Fibroblast of skin of left quadriceps (primary cell): ENCODE measurements around the gene PCNX3.
"Not testable (repeated sequence)": the region's sequence is repeated elsewhere in the genome, so short reads cannot be mapped to it uniquely, and the experiment has no call there.

ENCODE experiments used
- DNase-seq, 2 experiments: peaks; one replicate each; pipeline ENCODE4 v3.0.0-alpha.2; 2013; ENCODE audit warnings: low read depth in 2 of 2

PCNX3 gene

GRCh38 chr11:65654375-65655349, 39.1 kb downstream of the PCNX3 start:
- DNase-seq: no peak

- DNase-seq: no peak
These were observed 40.2 kb downstream of the PCNX3 start for GRCh38 chr11:65655570-65656332.

- no peak for DNase-seq
These were observed 41.9 kb downstream of the PCNX3 start for GRCh38 chr11:65657426-65657825.

DNA sequence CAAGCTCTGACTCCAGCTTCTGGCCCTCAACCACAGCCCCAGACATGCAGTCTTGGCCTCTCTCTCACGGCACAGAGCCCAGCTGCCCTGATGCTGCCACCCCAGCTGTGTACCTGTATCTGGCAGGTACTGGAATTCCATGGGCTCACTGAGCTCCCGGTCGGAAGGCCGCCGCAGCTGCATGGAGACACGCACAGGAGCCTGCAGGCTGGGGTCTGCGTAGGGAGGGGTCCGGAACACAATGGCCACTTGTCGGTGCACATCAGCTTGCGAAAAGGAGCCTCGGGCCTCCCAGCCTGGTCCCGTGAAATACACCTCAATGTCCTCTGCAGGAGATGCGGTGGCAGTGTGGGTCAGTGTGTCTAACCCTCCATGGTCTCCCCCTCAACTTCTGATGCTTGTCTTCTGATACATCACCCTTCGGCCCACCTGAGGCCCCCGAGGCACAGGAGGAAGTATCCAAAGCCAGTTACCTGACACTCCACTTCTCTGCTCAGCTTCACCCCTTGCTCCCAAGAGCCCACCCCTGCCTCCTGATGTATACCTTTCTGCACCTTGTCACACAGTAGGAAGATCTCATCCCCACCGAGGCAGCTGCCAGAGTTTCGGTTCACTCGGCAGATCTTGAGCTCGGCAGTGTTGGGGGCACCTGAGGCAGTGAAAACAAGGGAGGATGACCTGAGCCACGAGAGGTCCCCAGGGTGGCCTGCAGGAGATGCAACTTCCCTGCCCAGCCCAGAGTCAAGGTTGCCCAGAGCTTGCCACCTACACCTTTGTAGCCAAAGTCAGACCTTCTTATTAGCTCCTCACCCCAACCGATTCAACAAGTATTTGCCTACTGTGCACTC, 42.8 kb downstream of the PCNX3 start:
- no peak for DNase-seq

- no peak for DNase-seq
These were observed 44.5 kb downstream of the PCNX3 start for GRCh38 chr11:65660038-65660437.

DNA sequence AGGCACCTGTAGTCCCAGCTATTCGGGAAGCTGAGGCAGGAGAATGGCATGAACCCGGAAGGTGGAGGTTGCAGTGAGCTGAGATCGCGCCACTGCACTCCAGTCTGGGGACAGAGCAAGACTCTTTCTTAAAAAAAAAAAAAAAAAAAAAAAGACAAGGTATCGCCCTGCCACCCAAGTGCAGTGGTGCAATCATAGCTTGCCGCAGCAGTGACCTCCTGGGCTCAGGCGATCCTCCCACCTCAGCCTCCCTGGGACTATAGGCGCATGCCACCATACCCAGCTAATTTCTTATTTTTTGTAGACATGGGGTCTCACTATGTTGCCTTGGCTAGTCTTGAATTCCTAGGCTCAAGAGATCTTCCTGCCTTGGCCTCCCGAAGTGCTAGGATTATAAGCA, 45.3 kb downstream of the PCNX3 start:
- not testable (repeated sequence) for DNase-seq

GRCh38 chr11:65661599-65662246, 46.1 kb downstream of the PCNX3 start:
- no peak for DNase-seq

DNA sequence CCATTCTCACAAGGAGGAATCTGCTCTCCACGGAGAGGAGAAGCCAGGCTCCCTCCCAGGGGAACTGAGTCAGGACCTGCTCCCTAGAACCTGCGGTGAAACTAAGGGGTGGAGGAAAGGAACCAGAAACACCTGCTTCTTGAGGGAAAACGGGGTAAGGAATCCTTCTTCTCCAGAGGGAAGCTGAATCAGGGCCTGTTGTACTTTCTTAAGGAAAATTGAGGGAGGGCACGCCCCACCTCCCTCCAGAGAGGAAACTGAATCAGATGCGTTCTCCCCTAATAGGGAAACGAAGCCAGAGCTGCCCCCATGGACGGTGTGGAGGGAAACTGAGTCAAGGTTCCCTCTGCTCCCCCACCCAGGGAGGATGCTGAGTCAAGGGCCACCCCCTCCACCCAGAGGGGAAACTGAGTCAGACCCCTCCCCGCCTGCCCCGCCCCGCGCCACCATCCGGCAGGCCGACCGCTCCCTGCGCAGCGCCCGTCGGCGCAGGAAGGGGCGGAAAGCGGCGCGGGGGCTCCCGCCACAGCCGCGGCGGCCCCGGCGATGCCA, 46.7 kb downstream of the PCNX3 start:
- no peak for DNase-seq

DNA sequence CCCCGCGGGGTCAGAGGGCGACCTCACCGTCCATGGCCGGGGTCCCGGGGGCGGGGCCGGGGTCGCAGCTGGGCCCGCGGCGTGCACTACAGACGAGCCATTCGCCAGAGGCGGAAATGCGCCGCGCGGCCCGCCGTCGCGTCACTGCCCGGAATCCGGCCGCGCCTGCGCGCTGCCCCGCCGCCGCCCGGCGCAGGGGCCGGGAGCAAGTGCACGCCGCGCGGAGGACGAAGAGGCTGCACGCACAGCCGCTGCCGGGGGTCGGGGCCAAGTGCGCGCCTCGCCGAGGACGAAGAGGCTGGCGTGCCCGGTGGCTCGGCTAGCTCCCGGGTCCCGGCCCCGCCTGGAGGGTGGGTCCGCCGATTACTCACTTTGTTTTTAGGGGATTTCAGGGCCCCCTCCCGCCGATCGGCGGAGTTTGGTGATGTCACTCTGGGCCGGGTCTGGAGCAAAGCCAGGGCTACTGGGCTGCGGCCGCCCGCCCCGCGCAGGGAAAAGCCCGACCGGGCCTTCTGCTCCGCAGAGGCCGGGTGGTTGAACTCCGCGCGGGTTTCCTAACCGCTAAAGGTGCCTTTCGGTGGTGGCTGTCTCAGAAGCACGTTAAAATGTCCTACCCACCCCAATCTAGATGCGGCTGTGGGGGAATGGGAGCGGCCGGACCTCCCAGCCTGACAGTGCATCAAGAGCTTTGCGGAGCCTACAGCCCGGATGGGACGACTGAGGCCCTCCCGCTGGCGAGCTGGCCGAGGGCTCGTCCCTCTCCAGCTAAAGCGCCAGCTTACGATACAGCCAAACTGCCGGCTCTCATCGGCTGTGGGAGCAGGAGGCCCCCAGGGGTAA, 47.4 kb downstream of the PCNX3 start, which contains the start of gene RELA:
TSS of gene RELA (minus strand) at position 118 of the 840 bp plus-strand sequence. CDS start at position 34, 84 bp downstream.
- DNase-seq: peak; percentile 94 to 95

GRCh38 chr11:65663639-65664200, 48.1 kb downstream of the PCNX3 start:
- DNase-seq: peak; percentile 56 to 64

DNA sequence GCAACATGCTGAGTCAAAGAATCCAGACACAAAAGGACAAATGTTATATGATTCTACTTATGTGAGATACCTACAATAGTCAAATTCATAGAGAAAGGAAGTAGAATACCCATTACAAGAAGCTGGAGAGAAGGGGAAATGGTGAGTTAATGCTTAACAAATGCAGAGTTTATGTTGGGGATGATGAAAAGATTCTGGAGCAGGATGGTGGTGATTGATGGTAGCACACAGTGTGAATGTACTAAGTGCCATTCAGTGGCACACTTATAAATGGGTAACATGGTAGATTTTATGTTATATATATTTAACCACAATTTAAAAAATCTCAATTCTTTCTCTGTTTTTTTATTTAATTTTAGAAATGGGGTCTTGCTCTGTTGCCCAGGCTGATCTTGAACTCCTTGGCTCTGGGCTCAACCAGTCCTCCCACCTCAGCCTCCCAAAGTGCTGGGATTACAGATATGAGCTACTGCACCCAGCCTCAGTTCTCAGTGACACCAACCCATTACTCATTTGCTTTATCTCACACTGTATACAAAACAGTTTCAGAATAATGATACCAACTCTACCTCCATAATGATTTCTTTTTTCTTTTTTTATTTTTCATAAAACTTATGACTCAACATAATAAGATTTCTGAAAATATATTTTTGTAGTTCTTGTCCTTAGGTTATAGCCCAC, 56.7 kb downstream of the PCNX3 start:
- DNase-seq: no peak

DNA sequence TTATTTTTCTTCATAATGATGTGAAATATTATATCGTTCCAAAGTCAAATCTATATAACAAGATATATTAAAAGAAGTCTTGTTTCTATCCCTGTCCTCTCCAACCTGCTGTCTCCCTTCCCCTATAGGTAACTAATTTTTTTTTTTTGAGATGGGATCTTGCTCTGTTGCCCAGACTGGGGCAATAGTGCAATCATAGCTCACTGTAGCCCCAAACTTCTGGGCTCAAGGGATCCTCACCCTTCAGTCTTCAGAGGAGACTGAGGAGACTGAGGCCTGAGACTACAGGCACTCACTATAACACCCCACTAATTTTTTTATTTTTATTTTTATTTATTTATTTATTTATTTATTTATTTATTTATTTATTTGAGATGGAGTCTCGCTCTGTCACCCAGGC, 57.4 kb downstream of the PCNX3 start:
- no peak for DNase-seq

DNA sequence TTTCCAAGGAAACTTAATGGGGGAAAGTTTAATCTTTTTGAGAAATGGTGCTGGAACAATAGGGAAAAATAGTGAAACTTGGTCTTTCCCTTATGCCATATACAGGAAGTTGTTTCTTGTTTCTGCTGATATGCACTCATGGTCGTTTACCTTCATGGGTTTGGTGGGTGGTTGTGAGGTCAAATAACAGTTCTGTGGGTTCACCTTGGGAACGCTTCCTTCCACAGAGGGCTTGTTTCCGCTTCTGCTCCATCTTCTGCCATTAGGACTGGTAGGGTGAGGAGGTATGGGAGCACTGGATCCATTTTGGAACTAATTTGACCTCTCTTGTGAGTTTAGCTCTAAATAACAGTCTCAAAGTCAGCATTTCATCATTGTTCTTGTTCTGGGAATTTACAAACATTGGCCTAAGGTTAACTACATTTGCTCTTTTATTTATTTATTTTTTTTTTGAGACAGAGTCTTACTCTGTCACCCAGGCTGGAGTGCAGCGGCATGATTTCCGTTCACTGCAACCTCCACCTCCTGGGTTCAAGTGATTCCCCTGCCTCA, 64.7 kb downstream of the PCNX3 start:
- no peak for DNase-seq

- DNase-seq: not testable (repeated sequence)
These were observed 67.9 kb downstream of the PCNX3 start for GRCh38 chr11:65683480-65683879.

DNA sequence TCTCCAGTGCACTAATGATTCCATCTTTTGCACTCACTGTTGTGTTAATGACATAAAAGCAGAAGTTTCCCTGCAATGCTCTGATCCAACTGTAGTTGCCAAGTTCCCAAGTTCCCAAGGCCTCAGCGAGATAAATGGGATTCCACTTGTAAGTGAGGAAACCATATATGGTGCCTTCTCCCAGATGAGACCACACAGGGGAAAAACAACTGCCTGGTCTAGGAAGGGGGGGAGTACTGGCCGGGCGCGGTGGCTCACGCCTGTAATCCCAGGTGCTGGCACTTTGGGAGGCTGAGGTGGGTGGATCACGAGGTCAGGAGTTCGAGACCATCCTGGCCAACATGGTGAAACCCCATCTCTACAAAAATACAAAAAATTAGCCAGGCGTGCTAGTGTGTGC, 70.4 kb downstream of the PCNX3 start:
- DNase-seq: no peak
